Epithelial cell of esophagus (primary cell): ENCODE data around the gene GPC6.

Experiments
- DNase-seq: peaks from one replicate; pipeline ENCODE4 v3.0.0; 2010; ENCODE audit warnings: low read depth
- H3K4me3 ChIP-seq: 2 replicates; pipeline ENCODE4 v1.5.1; 2011; ENCODE audit warnings: mild to moderate bottlenecking, low read length, control low read depth
- TF ChIP-seq, protein P1 (sequence below): IDR thresholded peaks from 2 replicates; pipeline ENCODE4 v1.5.1; 2011; ENCODE audit warnings: low read depth, mild to moderate bottlenecking, low read length, control low read depth, inconsistent platforms; ENCODE audit not compliant: insufficient read depth; ENCODE audit errors: missing control alignments

Gene GPC6

DNA sequence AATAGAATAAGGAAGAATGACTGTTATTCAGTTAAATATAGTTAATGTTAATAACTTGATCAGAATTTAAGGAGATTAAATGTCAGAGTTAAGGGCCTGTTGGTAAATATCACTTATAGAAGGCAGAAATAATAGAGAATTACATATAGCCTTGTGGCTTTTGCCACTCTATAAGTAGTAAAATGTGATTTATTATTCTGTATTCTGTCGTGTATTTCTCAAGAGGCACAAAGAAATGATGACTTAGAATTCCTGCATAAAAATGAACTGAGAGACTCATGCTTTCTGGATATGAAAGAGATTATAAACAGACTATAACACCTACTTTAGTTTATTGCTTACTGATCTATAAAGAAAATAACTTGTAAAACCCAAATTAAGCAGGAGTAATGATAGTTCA, 40.1 kb downstream of the GPC6 start:
- TF ChIP-seq, protein P1, sequence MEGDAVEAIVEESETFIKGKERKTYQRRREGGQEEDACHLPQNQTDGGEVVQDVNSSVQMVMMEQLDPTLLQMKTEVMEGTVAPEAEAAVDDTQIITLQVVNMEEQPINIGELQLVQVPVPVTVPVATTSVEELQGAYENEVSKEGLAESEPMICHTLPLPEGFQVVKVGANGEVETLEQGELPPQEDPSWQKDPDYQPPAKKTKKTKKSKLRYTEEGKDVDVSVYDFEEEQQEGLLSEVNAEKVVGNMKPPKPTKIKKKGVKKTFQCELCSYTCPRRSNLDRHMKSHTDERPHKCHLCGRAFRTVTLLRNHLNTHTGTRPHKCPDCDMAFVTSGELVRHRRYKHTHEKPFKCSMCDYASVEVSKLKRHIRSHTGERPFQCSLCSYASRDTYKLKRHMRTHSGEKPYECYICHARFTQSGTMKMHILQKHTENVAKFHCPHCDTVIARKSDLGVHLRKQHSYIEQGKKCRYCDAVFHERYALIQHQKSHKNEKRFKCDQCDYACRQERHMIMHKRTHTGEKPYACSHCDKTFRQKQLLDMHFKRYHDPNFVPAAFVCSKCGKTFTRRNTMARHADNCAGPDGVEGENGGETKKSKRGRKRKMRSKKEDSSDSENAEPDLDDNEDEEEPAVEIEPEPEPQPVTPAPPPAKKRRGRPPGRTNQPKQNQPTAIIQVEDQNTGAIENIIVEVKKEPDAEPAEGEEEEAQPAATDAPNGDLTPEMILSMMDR: no peak
- no peak overlapping the region for H3K4me3 ChIP-seq
- no peak for DNase-seq

DNA sequence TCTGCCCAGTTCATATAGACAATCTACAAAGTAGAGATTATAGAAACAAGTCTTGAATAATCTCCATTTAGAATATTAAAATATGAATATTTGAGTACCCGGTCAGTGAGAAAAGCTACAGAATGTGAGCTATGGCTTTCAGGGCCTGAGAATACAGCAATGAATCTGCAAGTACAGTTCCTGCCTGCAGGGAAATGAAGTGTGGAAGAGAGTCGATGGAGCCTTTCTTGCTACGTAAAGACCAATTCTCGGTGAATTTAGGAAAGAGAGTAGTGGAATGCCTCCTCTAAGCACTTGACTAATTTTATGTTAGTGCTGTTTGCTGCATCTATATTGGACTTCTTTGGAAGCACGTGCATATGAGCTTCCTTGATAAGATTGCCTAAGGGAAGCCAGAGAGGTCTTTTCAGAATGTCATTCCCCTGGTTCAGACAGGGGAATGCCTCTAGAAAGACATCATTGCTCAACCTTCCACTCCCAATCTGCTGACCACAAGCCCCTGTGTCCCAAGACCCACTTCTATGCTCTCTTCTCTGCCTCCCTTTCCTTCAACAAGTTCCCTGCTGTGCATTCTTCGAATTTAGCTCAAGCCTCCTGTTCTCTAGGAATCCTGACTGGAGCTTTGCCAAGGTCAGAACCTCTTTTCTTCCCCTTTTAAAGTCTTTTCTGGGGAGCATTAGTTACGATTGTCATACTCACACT, 41.9 kb downstream of the GPC6 start:
- DNase-seq: no peak
- TF ChIP-seq, protein P1: no peak
- no peak overlapping the region for H3K4me3 ChIP-seq

DNA sequence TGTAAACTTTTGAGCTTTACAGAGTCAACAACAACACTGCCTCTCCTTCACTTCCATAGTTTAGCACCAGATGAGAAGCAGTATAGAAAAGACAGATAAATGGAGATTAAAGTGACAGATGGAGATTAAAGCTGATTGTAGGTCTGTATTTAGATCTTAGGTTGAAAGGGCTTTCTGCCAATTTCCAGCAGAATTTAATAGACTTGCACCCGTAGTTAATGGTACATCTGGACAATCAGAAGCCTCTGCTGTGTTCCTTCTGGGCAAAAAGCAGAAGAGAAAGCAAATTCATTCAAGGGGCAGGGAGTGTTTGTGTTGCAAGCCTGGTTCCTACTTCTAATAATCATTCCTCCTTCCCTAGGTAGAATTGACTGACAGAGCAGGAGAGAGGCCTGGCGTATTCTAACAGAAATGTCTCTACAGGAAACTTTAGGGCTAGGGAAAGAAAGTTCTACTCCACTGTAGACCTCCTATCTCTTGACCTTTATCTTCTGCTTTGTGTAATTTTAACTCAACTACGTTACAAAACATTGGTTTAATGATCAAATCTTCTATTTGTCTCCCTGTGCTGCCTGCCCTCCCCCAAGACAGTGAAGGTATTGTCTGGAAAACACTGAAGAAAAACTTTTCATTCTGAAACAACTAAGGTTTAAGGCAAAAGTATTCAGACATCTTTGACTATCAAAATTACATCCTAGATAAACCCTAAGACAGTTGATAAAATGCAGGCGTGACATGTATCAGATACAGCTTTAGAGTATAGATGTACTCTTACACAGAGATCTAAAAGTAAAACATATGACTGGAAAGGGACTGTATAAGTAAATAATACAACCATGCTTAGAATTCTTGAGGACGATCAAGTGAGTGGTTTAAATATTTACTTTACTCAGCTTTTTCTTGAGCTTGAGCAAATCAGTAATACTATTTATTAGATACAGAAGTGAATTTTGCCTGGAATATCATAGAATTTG, 44.4 kb downstream of the GPC6 start:
- H3K4me3 ChIP-seq: no peak overlapping the region
- DNase-seq: no peak
- TF ChIP-seq, protein P1: no peak

DNA sequence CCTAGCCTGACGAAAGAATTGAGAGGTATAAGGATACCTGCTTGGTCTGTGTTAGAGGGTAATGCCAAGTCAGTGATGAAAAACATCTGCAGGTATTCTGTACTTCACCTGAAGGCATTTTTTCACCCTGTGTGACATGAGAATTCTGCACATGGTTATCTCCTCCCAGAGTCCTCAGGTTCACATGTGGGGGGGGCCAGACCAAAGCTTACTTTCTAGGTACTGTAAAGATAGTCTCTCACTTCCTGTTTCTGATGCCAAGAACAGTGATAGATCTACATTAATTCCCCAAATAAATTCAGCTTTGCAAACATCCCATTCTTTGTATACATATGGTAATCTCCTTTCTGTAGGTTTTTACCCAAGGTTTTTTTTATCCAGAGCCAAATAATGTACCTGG, 53.4 kb downstream of the GPC6 start:
- TF ChIP-seq, protein P1: no peak
- DNase-seq: no peak
- no peak overlapping the region for H3K4me3 ChIP-seq

DNA sequence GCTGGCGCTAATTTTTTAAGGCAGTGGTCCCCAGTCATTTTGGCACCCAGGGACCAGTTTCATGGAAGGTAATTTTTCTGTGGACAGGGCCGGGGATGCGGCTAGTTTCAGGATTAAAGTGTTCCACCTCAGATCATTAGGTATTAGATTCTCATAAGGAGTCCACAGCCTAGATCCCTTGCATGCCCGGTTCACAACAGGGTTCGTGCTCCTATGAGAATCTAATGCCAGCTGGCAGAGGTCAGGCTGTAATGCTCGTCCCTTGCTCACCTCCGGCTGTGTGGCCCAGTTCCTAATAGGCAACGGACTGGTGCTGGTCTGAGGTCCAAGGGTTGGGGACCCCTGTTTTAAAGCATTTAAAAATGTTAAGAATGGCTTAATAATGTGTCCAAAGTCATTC, 54.1 kb downstream of the GPC6 start:
- TF ChIP-seq, protein P1: no peak
- H3K4me3 ChIP-seq: no peak overlapping the region
- no peak for DNase-seq

DNA sequence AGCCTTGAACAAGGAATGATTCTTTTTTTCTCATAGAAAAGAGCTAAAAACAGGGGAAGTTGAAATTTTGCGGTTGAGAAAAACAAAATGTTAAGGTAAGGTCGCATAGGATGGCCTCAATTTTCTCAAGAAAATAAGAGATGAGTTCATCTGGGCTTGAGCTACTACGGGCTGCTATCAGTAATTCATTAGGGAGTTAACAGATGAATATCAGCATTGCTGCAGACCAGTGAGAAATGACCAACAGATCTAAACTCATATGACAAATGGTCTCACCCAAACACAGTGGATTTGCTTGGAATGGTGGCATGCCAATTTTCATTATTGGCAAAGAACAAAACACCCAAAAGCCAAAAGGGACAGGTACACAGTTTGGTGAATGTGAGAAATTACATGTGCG, 56.6 kb downstream of the GPC6 start:
- no peak for DNase-seq
- TF ChIP-seq, protein P1: no peak
- no peak overlapping the region for H3K4me3 ChIP-seq

DNA sequence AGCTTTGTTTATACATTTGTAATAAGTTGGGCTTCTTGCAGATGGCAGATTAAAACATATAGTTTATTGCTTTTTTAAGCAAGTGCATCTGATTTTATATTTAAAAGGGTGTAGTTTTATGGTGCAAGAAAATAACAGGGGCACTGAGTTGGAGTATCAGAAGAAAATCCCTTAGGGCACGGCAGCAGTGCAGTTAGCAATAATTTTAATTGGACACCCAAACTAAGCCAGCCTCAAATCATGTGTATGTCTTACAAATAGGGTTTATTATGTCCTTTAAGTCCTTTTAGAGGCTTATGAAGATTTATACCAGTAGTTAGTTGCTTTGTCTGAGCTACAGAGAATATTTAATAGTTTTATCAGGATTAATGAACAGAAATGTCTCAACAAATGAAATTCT, 57.5 kb downstream of the GPC6 start:
- H3K4me3 ChIP-seq: no peak overlapping the region
- TF ChIP-seq, protein P1: no peak
- no peak for DNase-seq
